ENCODE data around the gene RTN4RL1. TPM values are rescaled to one million over a fixed set of nuclear protein-coding genes. Genes with fewer than 3 reads are reported as not detected.
"Not testable (repeated sequence)": the region's sequence is repeated elsewhere in the genome, so short reads cannot be mapped to it uniquely, and the experiment has no call there.

RTN4RL1 gene
- total RNA-seq, 2 donors from 2014 or later = 18.2 to 19.6 TPM

DNA sequence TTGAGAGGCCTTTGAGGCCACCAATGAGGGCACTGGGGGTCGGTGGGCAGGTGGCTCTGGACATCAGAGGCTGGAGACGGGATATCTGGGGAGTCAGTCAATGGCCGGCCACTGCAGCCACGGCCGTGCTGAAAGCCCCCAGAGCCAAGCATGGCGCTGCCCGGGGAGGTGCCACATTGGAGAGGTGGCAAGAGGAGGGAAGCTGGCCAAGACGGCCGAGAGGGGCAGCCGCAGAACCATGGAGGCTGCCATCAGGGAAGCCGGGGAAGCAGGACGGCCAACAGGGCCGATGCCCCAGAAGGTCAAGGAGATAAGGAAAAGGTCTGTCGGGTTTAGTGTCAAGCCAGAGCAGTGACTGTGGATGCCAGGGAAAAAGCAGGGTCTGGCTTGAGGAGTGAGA lies 9.8 kb downstream of the RTN4RL1 start:
- Histone ChIP-seq H3K4me1 (ENCODE audit: control insufficient read depth, insufficient read depth, low read length) (peaks cover 9% of the 10 kb centered on the region), H3K9ac (ENCODE audit: extremely low read depth, low read length, poor library complexity, severe bottlenecking) (no peak overlapping the region), H3K27ac (ENCODE audit: low read depth, low read length) (no peak overlapping the region), H3K27me3 (ENCODE audit: control insufficient read depth, insufficient read depth, low read length, poor library complexity, severe bottlenecking) (peaks cover 2% of the 10 kb centered on the region), H3K36me3 (ENCODE audit: control insufficient read depth, insufficient read depth, low read length) (peaks cover 30% of the 10 kb centered on the region), H3K9me3 (ENCODE audit: control insufficient read depth, low read length) (no peaks in the 10 kb centered on the region), H3K4me3 (ENCODE audit: low read length) (no peak overlapping the region)
- Mint-ChIP-seq H3K27me3 (ENCODE audit: insufficient read depth) (peaks cover 70% of the 10 kb centered on the region), H3K4me1 (peaks cover 31% of the 10 kb centered on the region), H3K9me3 (no peaks in the 10 kb centered on the region), H3K27ac (no peak overlapping the region), H3K4me3 (no peak overlapping the region), H3K36me3 (ENCODE audit: low read depth) (peaks cover 32% of the 10 kb centered on the region)
- DNase-seq = no peak
- TF ChIP-seq, protein P1, sequence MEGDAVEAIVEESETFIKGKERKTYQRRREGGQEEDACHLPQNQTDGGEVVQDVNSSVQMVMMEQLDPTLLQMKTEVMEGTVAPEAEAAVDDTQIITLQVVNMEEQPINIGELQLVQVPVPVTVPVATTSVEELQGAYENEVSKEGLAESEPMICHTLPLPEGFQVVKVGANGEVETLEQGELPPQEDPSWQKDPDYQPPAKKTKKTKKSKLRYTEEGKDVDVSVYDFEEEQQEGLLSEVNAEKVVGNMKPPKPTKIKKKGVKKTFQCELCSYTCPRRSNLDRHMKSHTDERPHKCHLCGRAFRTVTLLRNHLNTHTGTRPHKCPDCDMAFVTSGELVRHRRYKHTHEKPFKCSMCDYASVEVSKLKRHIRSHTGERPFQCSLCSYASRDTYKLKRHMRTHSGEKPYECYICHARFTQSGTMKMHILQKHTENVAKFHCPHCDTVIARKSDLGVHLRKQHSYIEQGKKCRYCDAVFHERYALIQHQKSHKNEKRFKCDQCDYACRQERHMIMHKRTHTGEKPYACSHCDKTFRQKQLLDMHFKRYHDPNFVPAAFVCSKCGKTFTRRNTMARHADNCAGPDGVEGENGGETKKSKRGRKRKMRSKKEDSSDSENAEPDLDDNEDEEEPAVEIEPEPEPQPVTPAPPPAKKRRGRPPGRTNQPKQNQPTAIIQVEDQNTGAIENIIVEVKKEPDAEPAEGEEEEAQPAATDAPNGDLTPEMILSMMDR (conservative IDR thresholded peaks at IDR 0.05) = no peak
- 94 to 96% methylated on average over 13 to 14 of the region's 14 CpGs for WGBS, 2 experiments (ENCODE audit: insufficient coverage in 1 of 2, insufficient read length in 1 of 2)

DNA sequence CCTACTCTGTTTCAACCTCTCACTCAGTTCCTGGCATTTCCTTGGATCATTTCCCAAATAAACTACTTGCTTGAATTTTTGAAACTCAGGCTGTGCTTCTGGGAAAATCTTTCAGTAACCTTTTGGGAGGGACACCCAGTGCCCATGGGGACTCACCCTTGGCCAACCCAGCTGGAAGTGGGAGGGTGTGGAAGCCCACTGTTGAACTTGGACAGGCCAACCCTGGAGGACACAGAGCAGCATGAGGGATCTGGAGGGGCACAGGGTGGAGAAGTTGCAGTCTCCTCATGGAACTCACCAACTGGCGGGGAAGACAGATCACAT lies 11.2 kb downstream of the RTN4RL1 start:
- H3K36me3 Mint-ChIP-seq (ENCODE audit: low read depth) = peaks cover 33% of the 10 kb centered on the region
- Histone ChIP-seq H3K36me3 (ENCODE audit: control insufficient read depth, insufficient read depth, low read length) (peaks cover 33% of the 10 kb centered on the region), H3K9ac (ENCODE audit: extremely low read depth, low read length, poor library complexity, severe bottlenecking) (no peak overlapping the region), H3K27me3 (ENCODE audit: control insufficient read depth, insufficient read depth, low read length, poor library complexity, severe bottlenecking) (no peaks in the 10 kb centered on the region), H3K9me3 (ENCODE audit: control insufficient read depth, low read length) (no peaks in the 10 kb centered on the region), H3K4me1 (ENCODE audit: control insufficient read depth, insufficient read depth, low read length) (peaks cover 9% of the 10 kb centered on the region), H3K27ac (ENCODE audit: low read depth, low read length) (no peak overlapping the region), H3K4me3 (ENCODE audit: low read length) (no peak overlapping the region)
- WGBS, 2 experiments (ENCODE audit: insufficient coverage in 1 of 2, insufficient read length in 1 of 2) = 100% methylated on average over 1 of the region's 1 CpG
- H3K27ac Mint-ChIP-seq = no peak overlapping the region
- H3K27me3 Mint-ChIP-seq (ENCODE audit: insufficient read depth) = peaks cover 57% of the 10 kb centered on the region
- no peak overlapping the region for H3K4me3 Mint-ChIP-seq
- TF ChIP-seq, protein P1 (conservative IDR thresholded peaks at IDR 0.05) = no peak
- H3K4me1 Mint-ChIP-seq = peaks cover 21% of the 10 kb centered on the region
- no peak for DNase-seq
- H3K9me3 Mint-ChIP-seq = no peaks in the 10 kb centered on the region

DNA sequence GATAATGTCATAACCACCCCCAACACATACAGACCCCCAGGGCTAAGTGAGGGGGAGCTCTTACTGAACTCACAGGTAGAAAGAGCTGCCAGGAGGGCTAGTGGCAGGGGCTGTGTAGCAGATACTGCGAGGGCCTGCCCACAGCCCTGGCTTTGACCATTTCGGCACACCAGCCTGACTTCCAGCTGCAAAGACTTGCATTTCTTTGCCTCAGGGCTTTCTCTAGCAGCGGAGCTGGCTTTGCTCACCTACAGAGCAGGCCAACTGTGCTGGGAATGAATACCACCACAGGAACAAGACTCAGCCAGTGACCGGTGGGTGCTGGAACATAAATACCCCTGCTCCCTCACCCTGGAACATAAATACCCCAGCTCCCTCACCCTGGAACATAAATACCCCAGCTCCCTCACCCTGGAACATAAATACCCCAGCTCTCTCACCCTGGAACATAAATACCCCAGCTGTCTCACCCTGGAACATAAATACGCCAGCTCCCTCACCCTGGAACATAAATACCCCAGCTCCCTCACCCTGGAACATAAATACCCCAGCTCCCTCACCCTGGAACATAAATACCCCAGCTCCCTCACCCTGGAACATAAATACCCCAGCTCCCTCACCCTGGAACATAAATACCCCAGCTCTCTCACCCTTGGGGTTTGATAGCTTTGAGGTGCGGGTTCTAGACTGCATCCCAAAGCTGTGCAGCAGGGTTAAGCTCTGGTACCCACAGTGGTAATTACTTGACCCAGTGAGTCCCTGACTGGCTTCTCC lies 11.7 kb downstream of the RTN4RL1 start:
- H3K4me1 ChIP-seq (ENCODE audit: control insufficient read depth, insufficient read depth, low read length); H3K9me3 ChIP-seq (ENCODE audit: control insufficient read depth, low read length); H3K27ac Mint-ChIP-seq; H3K27me3 ChIP-seq (ENCODE audit: control insufficient read depth, insufficient read depth, low read length, poor library complexity, severe bottlenecking); H3K9ac ChIP-seq (ENCODE audit: extremely low read depth, low read length, poor library complexity, severe bottlenecking); H3K4me3 Mint-ChIP-seq; H3K9me3 Mint-ChIP-seq; H3K4me3 ChIP-seq (ENCODE audit: low read length); H3K27ac ChIP-seq (ENCODE audit: low read depth, low read length); DNase-seq: not testable (repeated sequence)
- Mint-ChIP-seq H3K4me1 (peaks cover 23% of the 10 kb centered on the region), H3K36me3 (ENCODE audit: low read depth) (peaks cover 38% of the 10 kb centered on the region), H3K27me3 (ENCODE audit: insufficient read depth) (peaks cover 54% of the 10 kb centered on the region)
- 90 to 98% methylated on average over 4 to 6 of the region's 6 CpGs for WGBS, 2 experiments (ENCODE audit: insufficient coverage in 1 of 2, insufficient read length in 1 of 2)
- peaks cover 34% of the 10 kb centered on the region for H3K36me3 ChIP-seq (ENCODE audit: control insufficient read depth, insufficient read depth, low read length)

Measured in endodermal cell (in vitro differentiated cells).